GM18907 (cell line): Measurements from ENCODE around the gene DNAH10.

Experiments
- ATAC-seq: cut with Tn5 transposase; IDR thresholded peaks from one replicate; pipeline ENCODE4 v1.9.1; 2021; ENCODE audit warnings: mild to moderate bottlenecking, moderate library complexity; ENCODE audit not compliant: unreplicated experiment

The DNAH10 gene

GRCh38 chr12:123743002-123743401, 19.1 kb upstream of the DNAH10 start:
- ATAC-seq: no peak

DNA sequence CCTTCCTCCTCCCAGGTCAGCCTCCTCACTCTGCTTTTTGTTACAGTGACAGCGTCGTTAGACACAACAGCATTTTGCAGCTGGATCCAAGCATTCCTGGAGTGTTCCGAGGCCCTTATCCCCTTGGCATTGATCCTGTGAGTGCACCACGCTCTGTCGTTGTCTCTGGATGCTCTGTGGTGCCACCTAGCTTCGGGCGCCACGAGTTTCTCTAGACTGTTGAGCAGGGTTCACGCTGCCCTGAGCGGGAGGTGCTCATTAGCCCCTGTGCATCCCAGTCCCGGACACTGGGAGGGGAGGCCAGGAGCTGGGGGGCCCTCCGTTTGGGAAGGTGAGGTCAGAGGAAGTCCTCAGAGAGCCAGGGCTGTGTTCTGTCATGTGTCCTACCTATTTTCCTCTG, 17.3 kb upstream of the DNAH10 start:
- ATAC-seq: no peak

- no peak for ATAC-seq
These were observed 14.8 kb upstream of the DNAH10 start for GRCh38 chr12:123747309-123747708.

- no peak for ATAC-seq
These were observed 13.9 kb upstream of the DNAH10 start for GRCh38 chr12:123748161-123748560.

- no peak for ATAC-seq
These were observed 13.4 kb upstream of the DNAH10 start for GRCh38 chr12:123748661-123749060.

DNA sequence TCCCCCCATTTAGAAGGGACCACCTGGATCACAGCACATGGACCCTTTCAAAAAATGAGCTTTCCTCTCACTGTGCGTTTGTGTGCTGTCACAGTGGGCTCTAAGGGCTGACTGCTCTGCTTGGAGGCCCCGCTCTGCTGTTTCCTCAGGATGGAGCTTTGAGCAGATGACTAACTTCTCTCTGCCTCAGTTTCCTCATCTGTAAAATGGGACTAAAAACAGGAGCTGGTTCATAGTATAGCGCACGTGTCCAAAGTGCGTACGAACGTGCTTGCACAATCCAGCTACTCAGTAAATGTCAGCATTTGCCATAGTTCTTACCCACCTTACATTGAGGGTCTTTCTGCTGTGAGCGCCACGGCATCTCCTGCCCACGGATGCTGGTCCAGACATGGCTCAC, 12.7 kb upstream of the DNAH10 start:
- no peak for ATAC-seq

GRCh38 chr12:123750159-123750656, 11.9 kb upstream of the DNAH10 start:
- no peak for ATAC-seq

DNA sequence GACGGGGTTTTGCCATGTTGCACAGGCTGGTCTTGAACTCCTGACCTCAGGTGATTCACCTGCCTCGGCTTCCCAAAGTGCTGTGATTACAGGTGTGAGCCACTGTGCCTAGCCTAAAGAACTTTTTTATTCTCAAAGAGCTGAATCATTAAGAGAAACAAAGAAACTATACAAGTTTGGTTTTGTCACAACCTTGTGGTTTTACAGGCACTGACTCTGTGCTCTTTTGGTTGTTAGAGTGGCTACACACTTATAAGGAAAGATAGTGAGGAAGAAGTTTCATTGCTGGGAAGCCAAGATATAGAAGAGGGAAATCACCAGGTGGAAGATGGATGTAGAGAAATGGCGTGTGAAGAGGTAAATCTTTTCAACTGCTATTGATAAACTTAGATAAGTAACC, 10.1 kb upstream of the DNAH10 start:
- ATAC-seq: no peak

GRCh38 chr12:123754041-123754772, 7.9 kb upstream of the DNAH10 start:
- ATAC-seq: no peak

- ATAC-seq: no peak
These were observed 4.5 kb upstream of the DNAH10 start for GRCh38 chr12:123757561-123757960.

- no peak for ATAC-seq
These were observed 1.7 kb upstream of the DNAH10 start for GRCh38 chr12:123760267-123760938.

- no peak for ATAC-seq
These were observed 583 bp downstream of the DNAH10 start for GRCh38 chr12:123762715-123763052.

GRCh38 chr12:123763093-123763492, 992 bp downstream of the DNAH10 start:
- ATAC-seq: no peak

DNA sequence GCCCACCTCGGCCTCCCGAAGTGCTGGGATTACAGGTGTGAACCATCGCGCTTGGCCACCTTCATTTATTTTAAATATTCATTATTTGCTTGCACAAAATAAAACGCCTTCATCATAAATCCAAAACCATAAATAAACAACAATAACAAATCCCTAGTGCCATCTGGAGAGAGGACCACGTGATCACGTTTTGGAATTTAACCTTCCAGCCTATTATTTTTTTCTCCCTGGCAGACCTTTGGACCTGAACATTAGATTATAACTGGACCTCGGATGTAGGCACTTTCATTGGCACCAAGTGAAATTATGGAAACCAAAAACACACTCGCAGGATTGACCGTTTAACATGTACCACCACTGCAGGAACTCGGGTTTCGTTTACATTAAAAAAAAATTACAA, 2.0 kb downstream of the DNAH10 start:
- no peak for ATAC-seq

DNA sequence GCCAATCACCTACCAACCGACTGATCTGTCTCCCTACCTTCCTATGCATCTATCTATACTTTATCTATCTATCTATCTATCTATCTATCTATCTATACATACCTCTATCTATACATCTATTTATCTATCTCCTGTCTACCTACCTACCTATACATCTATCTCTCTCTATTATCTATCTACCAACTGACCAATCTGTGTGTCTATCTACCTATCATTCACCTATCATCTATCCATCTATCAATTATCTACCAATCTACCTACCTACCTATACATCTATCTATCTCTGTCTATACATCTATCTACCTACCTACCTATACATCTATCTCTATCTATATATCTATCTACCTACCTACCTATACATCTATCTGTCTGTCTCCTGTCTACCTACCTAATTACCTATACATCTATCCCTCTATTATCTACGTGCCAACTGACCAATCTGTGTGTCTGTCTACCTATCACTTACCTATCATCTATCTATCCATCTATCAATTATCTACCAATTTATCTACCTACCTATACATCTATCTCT, 3.5 kb downstream of the DNAH10 start:
- ATAC-seq: no peak

DNA sequence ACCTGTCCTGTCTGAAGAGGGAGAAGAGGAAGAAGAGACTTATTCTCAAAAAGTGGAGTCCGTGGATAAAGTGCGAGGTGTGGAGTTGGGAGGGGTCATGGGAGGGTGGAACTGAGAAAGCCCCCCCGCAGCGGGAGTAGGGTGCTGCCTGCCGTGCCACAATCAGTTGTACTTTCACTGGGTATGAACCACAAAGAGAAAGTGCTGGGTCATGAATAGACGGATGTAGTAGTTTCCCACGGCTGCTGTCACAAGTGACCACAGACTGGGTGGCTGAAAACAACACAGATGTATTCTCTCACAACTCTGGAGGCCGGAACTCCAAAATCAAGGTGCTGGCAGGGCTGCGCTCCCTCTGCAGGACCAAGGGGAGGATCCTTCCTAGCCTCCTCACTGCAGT, 5.5 kb downstream of the DNAH10 start:
- peak; percentile 94 for ATAC-seq

- ATAC-seq: no peak
These were observed 9.2 kb downstream of the DNAH10 start for GRCh38 chr12:123771261-123771660.

GRCh38 chr12:123772074-123772473, 10.0 kb downstream of the DNAH10 start:
- no peak for ATAC-seq

DNA sequence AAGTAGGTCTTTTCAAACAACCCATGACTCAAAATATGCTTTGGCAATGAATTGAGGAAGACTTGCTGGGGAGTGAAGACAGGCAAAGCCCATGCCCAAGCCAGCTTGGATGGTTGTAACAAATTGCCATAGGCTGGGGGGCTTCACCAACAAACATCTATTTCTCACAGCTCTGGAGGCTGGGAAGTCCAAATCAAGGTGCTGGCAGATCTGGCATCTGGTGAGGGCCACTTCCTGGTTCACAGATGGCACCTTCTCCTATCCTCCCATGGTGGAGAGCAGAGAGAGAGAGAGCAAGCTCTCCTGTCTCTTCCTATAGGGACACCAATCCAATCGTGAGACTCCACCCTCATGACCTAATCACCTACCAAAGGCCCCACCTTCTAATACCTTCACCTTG, 11.3 kb downstream of the DNAH10 start:
- ATAC-seq: no peak

- ATAC-seq: no peak
These were observed 17.4 kb downstream of the DNAH10 start for GRCh38 chr12:123779551-123779950.

GRCh38 chr12:123782997-123783792, 21.1 kb downstream of the DNAH10 start:
- no peak for ATAC-seq

- no peak for ATAC-seq
These were observed 25.4 kb downstream of the DNAH10 start for GRCh38 chr12:123787466-123787865.
